GM18520 (cell line): ENCODE results near the gene TRAPPC10.

ENCODE experiments used
- ATAC-seq: cut with Tn5 transposase; IDR thresholded peaks from one replicate; pipeline ENCODE4 v1.9.1; 2021; ENCODE audit not compliant: unreplicated experiment

Gene TRAPPC10

DNA sequence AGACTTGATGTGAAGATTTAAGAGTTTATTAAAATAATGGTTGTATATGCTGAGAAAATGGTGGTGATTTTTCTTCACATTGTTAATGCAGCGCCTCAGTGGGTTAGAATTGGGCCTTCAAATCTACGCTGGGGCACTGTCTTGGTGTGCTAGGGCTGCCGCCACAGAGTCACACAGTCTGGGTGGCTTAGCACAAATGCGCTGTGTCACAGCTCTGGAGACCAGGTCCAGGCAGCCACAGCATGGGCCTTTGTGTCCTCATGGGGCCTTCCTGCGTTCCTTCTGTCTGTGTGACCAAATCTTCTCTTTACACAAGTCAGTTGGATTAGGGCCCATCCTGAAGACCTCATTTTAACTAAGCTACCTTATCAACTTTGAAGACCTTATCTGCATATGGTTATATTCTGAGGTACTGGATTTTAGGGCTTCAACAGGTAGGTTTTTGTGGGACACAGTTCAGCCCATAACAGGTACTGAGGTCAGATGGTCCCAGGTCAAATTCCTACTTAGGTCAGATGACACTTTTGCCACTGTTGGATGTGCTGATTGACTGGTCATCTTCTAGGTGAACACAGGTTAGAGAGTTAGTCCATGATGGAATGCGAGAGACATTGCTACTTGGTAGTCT, 17.5 kb downstream of the TRAPPC10 start:
- ATAC-seq, result no peak

DNA sequence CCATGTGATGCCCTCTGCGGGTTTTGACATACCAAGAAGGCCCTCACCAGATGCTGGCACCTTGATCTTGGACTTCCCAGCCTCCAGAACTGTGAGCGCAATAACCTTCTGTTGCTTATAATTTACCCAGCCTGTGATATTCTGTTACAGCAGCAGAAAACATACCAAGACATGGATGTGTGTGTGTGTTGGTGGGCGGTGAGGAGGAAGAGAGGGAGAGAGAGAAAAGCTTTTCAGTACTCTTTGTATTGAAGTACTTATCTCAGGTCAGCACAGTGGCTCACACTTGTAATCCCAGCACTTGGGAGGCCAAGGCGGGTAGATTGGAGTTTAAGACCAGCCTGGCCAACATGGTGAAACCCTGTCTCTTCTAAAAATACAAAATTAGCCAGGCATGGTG, 23.1 kb downstream of the TRAPPC10 start:
- no peak for ATAC-seq

DNA sequence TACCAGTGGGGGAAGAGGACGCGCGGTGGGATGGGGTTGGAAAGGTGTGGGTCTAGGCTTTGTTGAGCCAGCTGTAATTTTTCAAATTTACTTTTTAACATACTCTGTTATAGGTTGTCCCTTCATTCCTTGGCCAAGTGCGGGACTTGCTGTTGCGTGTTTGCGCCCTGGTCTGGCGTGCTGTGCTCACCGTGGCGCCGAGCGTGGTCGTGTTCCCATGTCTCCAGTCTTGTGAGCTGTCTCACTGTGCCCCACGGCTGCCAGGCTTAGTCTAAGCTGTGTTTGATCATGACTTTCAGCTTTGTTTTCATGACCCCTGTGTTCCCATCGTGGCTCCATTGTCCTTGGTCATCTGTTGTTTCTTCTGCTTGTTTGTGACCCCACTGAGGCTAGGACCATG, 26.0 kb downstream of the TRAPPC10 start:
- ATAC-seq, result no peak

DNA sequence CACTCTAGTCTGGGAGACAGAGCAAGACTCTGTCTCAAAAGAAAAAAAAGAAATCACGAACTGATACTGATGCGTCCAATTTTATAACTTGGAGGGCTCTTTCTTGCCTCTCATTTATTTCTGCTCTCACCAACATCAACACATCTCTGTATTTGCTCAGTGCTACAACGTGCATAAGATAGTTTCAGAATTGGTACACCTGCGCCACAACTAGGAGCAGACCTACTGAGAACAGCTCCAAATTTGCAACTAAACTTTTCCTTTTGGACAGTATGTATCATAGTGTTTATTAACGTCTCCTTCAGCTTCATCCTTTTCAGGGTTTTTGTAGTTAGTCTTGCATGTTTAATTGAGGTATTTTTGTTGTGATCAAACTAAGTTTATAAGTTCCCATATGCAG, 27.7 kb downstream of the TRAPPC10 start:
- ATAC-seq, result no peak

DNA sequence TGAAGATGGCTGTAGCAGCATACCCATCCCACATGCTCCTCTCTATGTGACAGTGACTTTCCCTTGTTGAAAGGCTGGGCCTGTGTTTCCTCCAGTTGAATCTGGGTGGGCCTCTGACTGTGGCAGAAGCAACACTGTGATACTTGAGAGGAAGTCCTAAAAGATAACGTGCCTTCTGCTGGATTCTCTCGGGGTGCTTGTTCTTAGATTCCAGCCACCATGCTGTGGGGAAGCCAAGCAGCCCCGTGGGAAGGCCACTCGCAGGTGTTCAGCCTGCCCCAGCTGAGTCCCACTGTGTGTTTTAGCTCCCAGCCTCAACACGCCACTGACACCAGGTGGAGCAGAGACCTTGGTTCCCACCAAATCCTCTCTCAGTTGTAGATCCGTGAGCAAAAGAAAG, 31.5 kb downstream of the TRAPPC10 start:
- ATAC-seq, result no peak

DNA sequence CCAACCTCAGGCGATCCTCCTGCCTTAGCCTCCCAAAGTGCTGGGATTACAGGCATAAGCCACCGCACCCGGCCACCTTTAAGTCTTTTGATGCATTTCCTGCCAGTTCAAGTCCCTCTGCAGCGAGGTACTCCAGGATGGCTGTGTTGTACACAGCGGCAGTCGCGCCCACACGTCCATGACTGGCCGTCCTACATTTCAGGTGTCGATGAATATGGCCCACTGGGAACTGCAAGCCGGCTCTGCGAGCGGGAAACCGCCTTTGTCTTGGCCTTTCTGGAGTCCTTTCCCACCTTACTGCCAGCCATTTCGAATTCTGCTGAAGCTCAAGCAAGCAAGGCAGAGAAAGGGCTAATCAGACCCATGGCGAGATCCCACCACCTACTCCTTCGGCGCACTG, 34.6 kb downstream of the TRAPPC10 start:
- no peak for ATAC-seq

DNA sequence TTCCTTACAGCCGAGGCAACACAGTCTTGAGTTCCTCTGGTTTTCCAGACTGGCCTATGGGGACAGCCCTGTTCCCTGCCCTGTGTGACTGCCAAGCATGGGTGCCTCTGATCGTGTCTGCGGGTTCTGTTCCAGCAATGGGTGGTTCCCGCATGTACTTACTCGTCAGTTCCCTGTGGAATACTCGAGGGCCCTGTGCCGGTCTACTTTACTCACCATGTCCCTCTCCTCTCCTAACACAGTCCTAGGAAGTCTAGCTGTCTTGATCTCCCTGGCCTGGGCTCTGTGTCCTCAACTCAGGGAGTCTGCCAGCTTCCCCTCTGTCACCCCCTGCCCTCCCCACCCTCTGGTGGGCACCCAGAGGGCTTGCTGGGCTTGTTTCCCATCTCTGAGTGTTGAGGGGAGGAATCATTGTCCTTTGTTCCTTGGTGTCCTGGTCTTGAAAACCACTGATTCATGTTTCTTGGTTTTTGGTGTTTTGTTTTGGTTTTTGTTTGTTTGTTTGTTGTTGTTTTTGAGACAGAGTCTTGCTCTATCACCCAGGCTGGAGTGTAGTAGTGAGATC, 36.0 kb downstream of the TRAPPC10 start:
- no peak for ATAC-seq

DNA sequence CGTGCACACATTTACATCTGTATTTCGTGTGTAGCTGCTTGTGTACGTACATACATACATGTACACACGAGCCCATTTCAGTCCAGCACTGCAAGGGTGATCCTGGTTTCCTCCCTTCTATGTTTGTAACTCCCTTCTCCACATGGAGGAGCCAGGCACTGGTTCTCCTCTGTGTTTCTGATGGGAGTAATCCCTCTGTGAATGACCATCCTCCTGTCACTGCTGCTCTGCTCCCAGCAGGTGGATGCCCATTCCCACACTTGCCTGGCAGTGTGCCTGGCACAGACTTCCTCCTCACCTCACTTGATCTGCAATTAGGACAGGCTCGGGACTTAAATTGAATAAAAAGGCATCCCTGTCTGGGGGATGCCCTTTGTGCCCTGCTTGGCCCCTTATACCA, 37.1 kb downstream of the TRAPPC10 start:
- ATAC-seq, result no peak

DNA sequence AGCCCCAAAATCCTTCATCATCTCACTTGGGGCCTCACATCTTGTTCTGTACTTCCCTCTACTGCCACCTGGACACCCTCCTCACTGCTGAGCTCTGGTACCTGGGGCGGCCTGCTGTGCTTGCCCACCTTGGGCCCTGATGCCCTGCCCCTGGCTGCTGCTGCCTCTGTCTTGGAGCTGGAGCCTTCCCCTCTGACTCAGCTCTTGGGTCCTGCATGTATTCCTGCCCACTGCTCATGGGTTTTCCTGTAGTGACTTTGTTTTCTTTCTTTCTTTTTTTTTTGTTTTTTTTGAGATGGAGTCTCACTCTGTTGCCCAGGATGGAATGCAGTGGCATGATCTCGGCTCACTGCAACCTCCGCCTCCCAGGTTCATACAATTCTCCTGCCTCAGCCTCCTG, 37.5 kb downstream of the TRAPPC10 start:
- no peak for ATAC-seq

DNA sequence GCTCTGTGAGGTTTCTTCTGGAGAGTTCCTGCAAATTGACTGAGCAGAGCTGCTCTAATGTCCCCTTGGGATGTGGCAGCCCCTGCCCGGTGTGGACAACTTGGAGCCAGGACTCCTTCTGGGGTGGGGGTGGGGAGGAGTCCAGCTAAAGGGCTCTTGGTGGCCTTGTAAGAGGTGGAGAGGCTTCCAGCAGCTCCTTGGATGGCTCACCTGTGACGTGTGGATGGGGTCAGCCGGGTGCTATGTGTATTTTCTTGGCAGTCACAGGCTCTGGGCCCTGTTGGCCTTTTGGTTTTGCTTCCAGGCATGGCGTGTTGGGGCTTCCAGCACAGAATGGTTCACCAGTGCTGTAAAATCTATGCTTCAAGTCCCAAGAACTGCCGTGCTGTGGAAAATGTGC, 38.2 kb downstream of the TRAPPC10 start:
- no peak for ATAC-seq

DNA sequence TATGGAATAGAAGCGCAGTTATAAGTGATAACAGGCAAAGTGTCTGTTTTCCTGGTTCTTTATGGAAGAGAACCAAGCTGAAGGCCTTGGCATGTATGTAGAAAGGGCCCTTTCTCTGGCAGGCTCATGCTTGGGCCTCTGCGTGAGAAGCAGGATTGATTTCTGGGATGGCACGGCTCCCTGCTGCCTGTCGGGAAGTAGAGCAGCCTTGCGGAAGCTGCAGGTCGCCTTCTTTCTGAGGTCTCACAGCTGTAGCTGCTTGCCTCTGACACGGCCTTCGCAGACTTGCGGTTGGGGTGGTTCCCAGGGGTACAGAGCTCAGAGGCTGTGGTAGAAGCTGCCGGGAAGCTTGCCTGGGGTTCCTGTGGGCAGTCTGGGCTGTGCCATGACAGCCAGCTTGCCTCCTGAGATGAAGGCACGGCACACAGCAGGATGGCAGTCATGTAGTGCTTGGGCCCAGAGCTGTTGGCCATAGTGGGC, 39.4 kb downstream of the TRAPPC10 start:
- ATAC-seq, result no peak

DNA sequence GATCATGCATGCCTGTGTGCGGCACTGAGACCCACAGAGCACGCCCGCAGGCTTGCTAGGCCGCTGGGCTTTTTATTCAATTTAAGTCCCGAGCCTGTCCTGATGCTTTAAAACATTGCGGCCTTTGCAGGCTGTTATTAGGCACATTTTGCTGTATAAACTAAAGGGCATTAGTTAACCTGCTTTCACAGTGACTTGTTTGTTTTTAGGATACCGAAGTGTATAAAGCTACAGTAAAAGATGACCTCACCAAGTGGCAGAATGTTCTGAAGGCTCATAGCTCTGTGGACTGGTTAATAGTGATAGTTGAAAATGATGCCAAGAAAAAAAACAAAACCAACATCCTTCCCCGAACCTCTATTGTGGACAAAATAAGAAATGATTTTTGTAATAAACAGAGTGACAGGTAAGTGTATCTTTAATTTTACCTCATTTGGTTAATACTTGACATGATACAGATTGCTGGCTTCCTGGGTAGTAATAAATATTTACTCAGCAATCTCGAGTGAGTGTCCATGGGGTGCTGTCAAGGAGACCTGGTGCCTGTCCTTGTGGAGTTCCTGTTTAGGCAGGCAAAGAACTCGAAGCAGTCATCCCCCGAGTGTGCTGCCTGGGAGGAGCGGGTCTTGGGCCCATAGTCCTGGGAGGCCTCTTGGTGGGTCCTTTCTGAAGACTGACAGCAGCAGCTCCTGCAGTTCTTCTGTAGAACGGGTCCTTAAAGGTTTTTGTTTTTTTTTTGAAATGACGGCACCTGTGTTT, 40.1 kb downstream of the TRAPPC10 start:
- ATAC-seq, result no peak

DNA sequence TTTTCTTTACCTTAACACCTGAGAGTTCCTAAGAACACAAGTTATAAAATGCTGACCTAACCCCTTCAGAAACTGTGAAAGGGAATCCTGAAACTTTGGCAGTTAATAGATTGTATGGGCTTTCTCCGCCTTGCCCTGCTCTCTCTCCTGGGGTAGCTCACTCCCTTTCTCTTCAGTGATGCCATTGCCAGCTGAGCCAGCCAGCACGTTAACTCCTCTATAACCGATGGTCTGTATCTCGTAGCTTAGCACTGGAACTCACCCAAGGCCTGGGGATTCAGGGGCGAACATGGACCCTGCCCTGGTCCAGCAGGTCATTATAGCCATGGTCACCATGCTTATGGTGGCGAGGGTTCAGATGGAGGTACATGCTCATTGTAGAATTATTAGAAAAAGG, 40.7 kb downstream of the TRAPPC10 start:
- no peak for ATAC-seq

DNA sequence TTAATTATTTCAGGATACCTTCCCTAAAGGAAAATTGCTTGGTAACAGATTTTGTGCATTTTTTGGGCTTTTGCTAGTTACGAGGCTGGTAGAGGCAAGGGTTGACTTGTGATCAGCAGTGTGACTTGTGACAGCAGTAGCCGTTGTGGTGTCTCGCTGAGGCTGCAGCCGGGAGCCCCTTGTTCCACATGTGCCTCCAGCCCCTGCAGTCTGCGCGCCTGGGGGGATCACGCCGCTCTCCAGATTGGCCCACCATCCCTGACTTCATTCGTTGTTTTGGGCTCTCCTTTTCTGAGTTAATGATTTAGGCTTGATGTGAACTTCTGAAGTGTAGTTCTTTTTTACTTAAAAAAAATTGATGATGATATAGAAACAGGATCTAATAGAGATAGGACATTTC, 41.5 kb downstream of the TRAPPC10 start:
- no peak for ATAC-seq

DNA sequence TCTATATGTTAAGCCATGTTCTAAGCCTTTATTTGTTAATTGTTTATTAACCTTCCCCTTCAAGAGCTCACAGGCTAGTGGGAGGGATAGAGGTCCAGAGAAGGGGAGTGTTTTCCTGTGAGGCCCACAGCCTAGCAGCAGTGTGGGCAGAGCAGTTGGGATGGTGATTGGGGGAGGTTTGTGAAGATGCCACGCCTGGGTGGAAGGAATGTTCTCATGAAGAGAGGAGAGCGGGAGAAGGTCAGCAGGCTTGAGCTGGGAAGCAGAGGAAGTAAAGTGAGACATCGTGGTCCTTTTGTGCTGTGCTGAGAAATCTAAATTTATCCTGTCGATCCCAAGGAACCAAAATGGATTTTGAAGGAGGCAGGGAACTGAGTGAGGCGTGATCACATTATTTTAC, 42.6 kb downstream of the TRAPPC10 start:
- ATAC-seq, result no peak

DNA sequence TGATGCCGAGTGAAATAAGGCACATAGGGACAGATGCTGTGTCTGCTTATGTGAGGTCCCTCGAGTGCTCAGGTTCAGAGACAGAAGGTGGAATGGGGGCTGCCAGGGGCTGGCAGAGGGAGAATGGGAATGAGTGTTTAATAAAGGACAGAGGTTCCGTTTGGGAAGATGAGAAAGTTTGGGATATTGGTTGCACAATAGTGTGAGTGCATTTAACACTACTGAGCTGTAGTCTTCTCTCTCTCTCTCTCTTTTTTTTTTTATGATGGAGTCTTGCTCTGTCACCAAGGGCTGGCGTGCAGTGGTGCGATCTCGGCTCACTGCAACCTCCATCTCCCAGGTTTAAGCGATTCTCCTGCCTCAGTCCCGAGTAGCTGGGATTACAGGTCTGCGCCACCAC, 44.9 kb downstream of the TRAPPC10 start:
- no peak for ATAC-seq

DNA sequence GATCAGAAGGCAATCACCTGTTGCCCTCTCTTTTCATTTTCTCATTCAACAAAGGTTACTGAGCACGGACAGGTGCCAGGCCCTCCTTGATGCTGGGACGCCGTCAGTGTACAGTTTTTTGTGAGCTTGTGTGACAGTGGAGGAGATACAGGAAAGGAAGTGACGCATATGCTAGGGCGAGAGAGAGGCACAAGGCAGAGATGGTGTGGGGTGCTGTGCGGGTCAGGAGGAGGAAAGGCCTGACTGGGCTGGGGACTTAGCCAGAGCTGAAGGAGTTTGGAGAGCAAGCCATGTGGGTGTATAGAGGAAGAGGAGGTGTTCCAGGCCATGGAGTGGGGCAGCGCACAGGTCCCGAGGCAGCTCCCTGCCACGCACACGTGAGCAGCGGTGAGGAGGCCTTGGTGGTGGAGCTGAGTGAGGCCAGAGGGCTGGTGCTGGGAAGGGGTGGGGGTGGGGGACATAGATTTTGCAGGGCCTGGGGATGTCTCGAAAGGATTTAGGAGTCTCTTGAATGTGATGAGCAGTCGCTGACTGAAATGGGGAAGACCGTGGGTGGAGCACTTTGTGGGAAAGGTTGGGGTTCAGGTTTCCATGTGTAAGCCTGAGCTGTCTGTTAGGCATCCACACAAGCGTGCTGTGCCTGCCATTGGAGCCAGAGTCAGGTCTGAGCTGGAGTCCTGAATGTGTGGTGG, 46.0 kb downstream of the TRAPPC10 start:
- ATAC-seq, result no peak

DNA sequence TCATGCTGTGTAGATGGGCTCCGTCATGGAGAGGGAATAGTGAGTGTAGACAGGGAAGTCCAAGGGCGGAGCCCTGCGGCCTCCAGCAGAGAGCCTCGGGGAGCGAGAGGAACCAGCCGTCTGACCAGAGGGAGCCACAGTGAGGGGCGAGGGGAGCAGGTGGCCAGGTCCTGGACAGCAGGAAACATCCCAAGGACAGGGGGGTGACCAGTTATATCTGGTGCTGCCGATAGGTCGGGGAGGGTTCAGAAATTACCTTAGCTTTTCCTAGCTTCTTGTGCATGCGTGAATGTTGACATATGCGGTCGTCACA, 46.5 kb downstream of the TRAPPC10 start:
- ATAC-seq, result no peak

DNA sequence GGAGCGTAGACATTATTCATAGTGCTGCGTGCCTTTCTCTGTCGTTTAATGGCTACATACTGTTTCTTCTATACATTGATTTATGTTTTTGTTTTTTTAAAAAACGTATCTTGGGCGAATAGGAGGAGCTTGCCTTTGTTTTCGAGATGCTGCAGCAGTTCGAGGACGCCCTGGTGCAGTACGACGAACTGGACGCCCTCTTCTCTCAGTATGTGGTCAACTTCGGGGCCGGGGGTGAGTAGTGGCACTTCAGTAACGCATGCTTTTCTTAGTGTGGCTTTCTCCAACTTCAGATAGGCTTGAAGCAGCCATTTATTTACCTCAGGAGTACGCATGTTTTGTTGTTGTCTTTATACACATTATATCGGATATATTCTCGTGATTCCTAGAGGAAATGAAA, 46.9 kb downstream of the TRAPPC10 start:
- no peak for ATAC-seq

DNA sequence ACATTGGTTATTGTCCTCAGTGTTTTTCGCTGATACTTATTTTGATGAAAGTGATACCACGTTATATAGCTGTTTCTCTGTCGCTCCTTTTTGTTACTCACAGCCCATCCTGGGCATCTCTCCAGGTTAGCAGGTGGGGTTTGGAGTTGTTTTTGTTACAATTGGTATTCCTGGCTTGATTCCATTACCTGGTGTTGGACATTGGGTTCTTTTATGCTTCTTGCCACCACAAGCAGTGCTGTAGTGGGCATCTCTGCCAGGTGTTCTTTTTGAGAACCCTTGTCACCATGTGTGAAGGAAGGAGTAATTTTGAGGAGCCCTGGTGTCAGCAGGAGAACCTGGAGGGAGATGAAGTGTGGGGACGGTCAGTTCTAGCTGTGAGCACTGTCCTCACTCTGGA, 47.6 kb downstream of the TRAPPC10 start:
- ATAC-seq, result no peak

DNA sequence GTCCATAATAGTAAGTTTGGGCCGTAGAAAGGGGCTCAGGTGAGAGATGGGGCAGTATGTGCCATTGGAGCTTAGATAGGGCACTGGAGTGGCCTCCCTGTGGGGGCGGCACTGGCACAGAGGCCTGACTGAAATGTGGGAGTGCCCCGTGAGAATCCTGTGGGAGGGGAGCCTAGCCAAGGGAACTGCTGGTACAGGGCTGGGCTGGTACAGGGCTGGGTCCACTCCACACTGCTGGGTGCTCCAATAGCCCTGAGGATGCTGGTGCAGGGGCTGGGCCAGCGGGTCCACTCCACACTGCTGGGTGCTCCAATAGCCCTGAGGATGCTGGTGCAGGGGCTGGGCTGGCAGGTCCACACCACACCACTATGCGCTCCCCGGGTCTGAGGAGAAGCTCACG, 50.3 kb downstream of the TRAPPC10 start:
- ATAC-seq, result no peak
